Ishikawa (cell line): ENCODE data around the gene IRF2BPL.

Source experiments
- CEBPB ChIP-seq: IDR thresholded peaks from 2 replicates; pipeline ENCODE4 v1.6.1; 2012
- CREB1 ChIP-seq: IDR thresholded peaks from 2 replicates; pipeline ENCODE4 v1.6.1; 2012; ENCODE audit warnings: low read depth
- EGR1 ChIP-seq: IDR thresholded peaks from 2 replicates; pipeline ENCODE4 v1.6.1; 2012
- EP300 ChIP-seq: IDR thresholded peaks from 2 replicates; pipeline ENCODE4 v1.6.1; 2012; ENCODE audit warnings: borderline replicate concordance
- FOXM1 ChIP-seq: IDR thresholded peaks from 2 replicates; pipeline ENCODE4 v1.6.1; 2012; ENCODE audit warnings: low read depth, borderline replicate concordance
- MAX ChIP-seq: IDR thresholded peaks from 2 replicates; pipeline ENCODE4 v1.6.1; 2012
- NFIC ChIP-seq: IDR thresholded peaks from 2 replicates; pipeline ENCODE4 v1.6.1; 2012
- RAD21 ChIP-seq: IDR thresholded peaks from 2 replicates; pipeline ENCODE4 v1.6.1; 2012; ENCODE audit warnings: low read depth
- TAF1 ChIP-seq: IDR thresholded peaks from 2 replicates; pipeline ENCODE4 v1.6.1; 2012; ENCODE audit warnings: low read depth, mild to moderate bottlenecking
- TCF12 ChIP-seq: IDR thresholded peaks from 2 replicates; pipeline ENCODE4 v1.6.1; 2012; ENCODE audit warnings: low read depth
- TEAD4 ChIP-seq: IDR thresholded peaks from 2 replicates; pipeline ENCODE4 v1.6.1; 2012
- USF1 ChIP-seq: IDR thresholded peaks from 2 replicates; pipeline ENCODE4 v1.6.1; 2012
- YY1 ChIP-seq: IDR thresholded peaks from 2 replicates; pipeline ENCODE4 v1.6.1; 2012; ENCODE audit warnings: low read depth
- ZBTB7A ChIP-seq: IDR thresholded peaks from 2 replicates; pipeline ENCODE4 v1.6.1; 2012; ENCODE audit warnings: low read depth
- TF ChIP-seq, protein P1 (sequence below): IDR thresholded peaks from 2 replicates; pipeline ENCODE4 v1.6.1; 2012; ENCODE audit warnings: low read depth, mild to moderate bottlenecking

Gene IRF2BPL

DNA sequence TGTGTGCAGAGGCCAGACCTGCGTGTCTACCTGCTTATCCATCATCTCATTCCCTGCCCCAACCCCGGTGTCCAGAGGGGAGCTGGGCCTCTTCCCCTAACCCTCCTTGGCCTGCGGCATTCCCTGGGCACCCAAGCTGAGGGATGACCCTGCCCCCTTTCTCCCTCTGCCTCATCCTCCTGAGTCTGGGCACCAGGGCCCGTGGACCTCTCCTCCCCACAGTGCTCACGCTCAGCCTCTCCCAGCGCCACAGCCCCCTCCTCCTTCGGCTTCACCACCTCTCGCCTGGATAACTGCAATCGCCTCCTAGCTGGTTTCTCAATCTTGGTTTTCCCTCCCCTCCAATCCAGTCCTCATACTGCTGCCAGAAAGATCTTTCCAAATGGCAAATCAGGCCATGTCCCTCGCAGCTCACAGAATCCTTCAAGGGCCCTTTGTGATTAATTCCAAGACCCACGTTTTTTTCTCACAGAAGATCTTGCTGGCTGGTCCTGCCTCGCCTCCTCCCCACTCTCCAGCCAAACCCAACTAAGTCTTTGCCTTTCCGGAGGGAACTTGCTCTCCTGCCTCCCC, 16.2 kb downstream of the IRF2BPL start:
- no peak for TF ChIP-seq CREB1
- TF ChIP-seq NFIC: no peak
- TF ChIP-seq EP300: no peak
- TF ChIP-seq YY1: no peak
- TF ChIP-seq FOXM1: no peak
- TF ChIP-seq TCF12: no peak
- TF ChIP-seq MAX: no peak
- no peak for TF ChIP-seq USF1
- TF ChIP-seq ZBTB7A: no peak
- no peak for TF ChIP-seq TAF1
- no peak for TF ChIP-seq TEAD4

DNA sequence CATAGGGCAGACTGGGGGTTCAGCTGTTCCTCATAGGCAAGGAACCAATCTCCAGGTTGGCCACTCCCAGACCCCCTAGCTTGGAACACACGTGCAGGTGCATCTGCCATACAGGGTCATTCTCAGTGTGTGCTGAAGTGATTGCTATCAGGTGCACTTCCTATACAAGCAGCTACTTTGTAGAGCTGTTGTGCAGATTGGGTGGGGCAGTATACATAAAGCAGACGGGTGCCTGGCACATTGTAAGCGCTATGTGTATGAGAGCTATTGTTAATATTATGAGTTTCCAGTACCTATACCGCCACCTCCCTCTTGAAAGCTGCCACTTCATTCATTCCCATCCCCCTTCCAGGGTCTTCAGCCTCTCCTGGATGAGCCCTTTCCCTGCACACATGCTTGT, 17.3 kb downstream of the IRF2BPL start:
- TF ChIP-seq, protein P1, sequence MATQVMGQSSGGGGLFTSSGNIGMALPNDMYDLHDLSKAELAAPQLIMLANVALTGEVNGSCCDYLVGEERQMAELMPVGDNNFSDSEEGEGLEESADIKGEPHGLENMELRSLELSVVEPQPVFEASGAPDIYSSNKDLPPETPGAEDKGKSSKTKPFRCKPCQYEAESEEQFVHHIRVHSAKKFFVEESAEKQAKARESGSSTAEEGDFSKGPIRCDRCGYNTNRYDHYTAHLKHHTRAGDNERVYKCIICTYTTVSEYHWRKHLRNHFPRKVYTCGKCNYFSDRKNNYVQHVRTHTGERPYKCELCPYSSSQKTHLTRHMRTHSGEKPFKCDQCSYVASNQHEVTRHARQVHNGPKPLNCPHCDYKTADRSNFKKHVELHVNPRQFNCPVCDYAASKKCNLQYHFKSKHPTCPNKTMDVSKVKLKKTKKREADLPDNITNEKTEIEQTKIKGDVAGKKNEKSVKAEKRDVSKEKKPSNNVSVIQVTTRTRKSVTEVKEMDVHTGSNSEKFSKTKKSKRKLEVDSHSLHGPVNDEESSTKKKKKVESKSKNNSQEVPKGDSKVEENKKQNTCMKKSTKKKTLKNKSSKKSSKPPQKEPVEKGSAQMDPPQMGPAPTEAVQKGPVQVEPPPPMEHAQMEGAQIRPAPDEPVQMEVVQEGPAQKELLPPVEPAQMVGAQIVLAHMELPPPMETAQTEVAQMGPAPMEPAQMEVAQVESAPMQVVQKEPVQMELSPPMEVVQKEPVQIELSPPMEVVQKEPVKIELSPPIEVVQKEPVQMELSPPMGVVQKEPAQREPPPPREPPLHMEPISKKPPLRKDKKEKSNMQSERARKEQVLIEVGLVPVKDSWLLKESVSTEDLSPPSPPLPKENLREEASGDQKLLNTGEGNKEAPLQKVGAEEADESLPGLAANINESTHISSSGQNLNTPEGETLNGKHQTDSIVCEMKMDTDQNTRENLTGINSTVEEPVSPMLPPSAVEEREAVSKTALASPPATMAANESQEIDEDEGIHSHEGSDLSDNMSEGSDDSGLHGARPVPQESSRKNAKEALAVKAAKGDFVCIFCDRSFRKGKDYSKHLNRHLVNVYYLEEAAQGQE: no peak
- TF ChIP-seq ZBTB7A (no peak), CEBPB (no peak), FOXM1 (no peak), TCF12 (no peak), NFIC (no peak), TEAD4 (no peak), EGR1 (no peak), RAD21 (no peak), YY1 (no peak), MAX (no peak), EP300 (no peak), CREB1 (no peak), TAF1 (no peak), USF1 (no peak)

DNA sequence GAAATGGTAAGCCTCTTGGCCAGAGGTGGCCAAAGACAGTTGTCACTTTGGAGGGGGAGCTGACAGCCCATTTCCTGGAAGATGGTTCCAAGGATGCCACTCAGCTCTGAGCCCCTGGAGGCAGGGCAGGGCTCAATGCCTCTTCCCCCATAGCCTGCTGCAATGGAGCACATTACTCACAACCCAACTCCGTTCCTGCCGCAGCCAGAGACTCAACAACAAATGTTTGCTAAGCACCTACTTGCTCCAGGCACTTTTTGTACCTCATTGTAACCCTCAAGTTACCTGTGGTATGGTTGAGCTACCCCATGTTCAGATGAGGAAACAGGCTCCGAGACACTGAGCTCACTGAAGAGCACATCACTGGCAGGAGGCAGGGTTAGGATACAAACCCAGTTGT, 19.5 kb downstream of the IRF2BPL start:
- TF ChIP-seq TEAD4: no peak
- no peak for TF ChIP-seq RAD21

- TF ChIP-seq FOXM1 (no peak), EGR1 (no peak), CREB1 (no peak), MAX (no peak), ZBTB7A (no peak), CEBPB (no peak), YY1 (no peak), TEAD4 (no peak), NFIC (no peak), EP300 (no peak), TCF12 (no peak)
- TF ChIP-seq, protein P1: no peak
These were observed 20.0 kb downstream of the IRF2BPL start for GRCh38 chr14:77008541-77008940.

- TF ChIP-seq RAD21: peak; percentile 34; the same call in 1 of the 2 replicates
- TF ChIP-seq, protein P1: no peak
- peak; percentile 70 for TF ChIP-seq TEAD4
- peak; percentile 61 for TF ChIP-seq MAX
- peak; percentile 44; the same call in 1 of the 2 replicates for TF ChIP-seq CEBPB
- peak; percentile 73 for TF ChIP-seq YY1
- TF ChIP-seq NFIC: peak; percentile 92
- TF ChIP-seq EP300: peak; percentile 89
- no peak for TF ChIP-seq TAF1
- no peak; the same call in none of the 2 replicates for TF ChIP-seq ZBTB7A
- peak; percentile 58; the same call in 1 of the 2 replicates for TF ChIP-seq FOXM1
- no peak for TF ChIP-seq CREB1
- TF ChIP-seq EGR1: peak; percentile 61
- peak; percentile 92 for TF ChIP-seq TCF12
- peak; percentile 41; the same call in 1 of the 2 replicates for TF ChIP-seq USF1
These were observed 20.5 kb downstream of the IRF2BPL start for GRCh38 chr14:77007975-77008421.
